Caki2 (cell line): ENCODE measurements around the gene SLC52A1. TPM values are rescaled to one million over a fixed set of nuclear protein-coding genes. Genes with fewer than 3 reads are reported as not detected.

Experiments used
- DNase-seq: peaks from one replicate; pipeline ENCODE4 v3.0.0-alpha.2; 2015; ENCODE audit warnings: low read depth
- in situ Hi-C: cut with HindIII; loops from 2 replicates; pipeline ENCODE4 v1.10.0; 2016; ENCODE audit warnings: low sequenced_read_pairs, low pct_unique_long_range_greater_than_20kb, mixed read lengths
- total RNA-seq: library from RNA; depleted of rRNA; stranded (reverse); fragments of >200 nt; shearing (Covaris generic); gene quantifications from 2 replicates; pipeline ENCODE4 v1.2.3, GENCODE V29; 2014; ENCODE audit warnings: low replicate concordance; rRNA removed

SLC52A1 gene
- total RNA-seq, 1 experiment from 2014 or later: not detected

DNA sequence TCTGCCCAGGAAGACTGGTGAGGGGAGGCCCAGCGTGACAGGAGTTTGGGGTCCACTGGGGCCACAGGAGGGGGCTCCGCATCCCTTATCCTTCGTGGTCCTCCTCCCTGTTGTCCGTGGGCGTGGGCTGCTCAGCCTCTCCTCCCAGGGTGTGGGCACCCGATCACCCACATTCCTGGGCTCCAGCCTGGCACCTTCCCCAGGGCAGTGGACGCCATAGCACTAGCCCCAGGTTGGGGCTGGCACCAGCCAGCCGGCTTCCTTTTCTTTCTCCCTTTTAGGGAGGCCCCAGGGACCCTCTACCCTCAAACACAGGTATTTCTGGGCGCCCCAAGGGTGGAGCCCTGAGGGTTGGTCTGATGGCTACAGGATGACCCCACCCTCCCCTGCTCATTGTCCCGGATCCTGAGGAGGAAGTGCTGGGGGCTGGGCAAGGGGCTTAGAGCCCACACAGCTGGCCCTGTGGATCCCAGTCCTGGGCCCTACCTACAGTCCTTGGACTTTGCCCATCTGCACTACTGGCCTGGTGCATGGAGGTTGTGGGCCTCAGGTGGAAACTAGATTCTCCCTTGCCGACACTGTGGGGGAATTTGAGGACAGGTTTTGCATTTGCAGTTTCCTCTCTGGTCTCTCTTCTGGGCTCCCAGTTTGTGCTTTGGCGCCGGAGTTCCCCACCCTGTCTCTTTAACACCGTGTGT, 36.3 kb downstream of the SLC52A1 start:
- in situ Hi-C loops: no loop called here
- DNase-seq: no peak

DNA sequence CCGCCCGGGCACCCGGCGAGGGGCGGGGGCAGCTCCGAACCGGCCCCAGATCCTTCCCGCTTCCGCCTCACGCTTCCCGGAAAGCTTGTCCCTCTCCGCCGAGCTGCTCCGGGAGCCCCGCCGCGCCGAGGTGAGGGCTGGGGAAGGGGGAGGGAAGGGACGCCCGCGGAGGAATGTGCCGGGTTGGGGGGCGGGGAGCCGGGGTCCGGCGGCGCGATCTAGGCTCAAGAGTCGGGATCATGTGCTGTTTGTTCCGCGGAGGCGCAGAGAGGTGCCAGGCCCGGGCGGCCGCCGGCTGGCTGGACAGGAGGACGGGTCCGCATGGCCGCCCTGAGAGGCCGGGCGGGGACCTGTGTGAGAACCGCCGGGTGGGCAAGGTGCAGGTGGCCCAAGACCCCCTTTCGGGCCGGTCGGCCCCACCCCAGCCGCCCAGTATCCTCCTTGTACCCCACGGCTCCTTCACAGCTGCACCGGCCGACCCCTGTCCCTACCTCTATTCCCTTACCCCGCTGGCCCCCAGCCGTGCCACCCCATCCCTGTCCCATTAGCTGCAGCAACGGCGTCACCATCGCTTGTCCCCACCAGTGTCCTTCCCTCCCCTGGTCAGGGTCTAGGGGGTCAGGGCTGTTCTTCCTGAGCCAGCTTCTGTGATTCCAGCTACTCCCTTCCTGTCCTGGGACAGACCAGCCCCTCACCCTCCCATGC, 37.0 kb downstream of the SLC52A1 start:
- in situ Hi-C loops: no loop called here
- DNase-seq: no peak

DNA sequence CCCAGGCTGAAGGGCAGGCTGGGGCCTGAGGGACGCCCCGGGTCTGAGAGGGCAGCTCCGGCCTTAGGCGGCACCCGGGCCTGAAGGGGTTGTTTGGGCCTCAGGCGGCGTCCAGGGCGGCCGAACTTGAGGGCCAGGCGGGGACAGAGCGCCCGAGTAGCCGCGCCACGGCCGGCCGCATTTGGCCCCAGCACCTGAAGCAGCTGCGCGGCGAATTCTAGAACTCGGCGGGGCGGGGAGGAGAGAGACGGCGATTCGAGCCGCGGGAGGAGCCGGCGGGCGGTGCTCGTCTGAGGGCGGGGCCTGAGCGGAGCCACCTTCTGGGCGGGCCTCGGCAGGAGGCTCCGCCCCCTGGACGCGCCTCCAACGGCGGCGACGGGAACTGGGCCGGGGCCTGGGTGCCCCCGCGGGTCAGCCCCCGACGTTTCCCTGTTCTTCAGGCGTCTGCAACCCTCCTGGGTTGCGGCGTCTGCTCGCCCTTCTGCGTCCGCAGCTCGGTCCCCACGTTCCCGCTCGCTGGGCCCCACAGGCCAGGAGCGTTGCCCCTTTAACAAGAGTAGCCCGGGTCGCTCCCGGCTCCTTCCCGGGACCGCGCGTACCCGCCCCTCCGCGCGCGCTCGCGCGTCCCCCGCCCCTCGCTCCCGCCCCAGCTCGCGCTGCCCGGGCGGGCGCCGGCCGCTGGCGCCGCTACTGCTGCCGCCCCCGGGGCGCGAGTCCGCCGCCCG, 37.8 kb downstream of the SLC52A1 start, which contains the start of the genes INCA1 and KIF1C:
Gene INCA1, minus strand, starts transcription at position 221 of the 725 bp plus-strand sequence. CDS start 3,085 bp downstream, outside the sequence.
Gene KIF1C, plus strand, starts transcription at position 649 of the 725 bp plus-strand sequence. CDS start 2,297 bp downstream, outside the sequence.
- DNase-seq: peak; percentile 89
- in situ Hi-C loops: no loop called here

DNA sequence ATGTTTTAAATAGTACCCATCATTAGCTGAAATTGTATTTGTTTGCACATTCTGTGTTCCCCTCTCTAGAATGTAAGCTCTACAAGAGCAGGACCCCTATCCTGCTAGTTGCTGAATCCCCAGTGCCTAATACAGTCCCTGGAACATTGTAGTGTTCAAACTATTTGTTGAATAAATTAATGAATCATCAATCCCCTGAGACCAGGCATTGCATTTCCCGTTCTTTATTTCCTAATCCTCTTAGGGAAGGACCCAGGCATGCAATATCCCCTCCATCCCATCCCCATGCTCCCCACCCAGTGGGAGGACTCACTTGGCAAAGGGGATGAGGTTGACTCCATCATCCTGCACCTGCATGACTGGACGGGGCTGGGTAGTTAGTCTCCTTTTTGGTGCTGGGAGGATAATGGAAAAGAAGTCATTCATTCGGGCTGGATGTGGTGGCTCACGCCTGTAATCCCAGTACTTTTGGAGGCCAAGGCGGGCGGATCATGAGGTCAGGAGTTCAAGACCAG, 41.1 kb downstream of the SLC52A1 start:
- in situ Hi-C loops: no loop called here
- no peak for DNase-seq

DNA sequence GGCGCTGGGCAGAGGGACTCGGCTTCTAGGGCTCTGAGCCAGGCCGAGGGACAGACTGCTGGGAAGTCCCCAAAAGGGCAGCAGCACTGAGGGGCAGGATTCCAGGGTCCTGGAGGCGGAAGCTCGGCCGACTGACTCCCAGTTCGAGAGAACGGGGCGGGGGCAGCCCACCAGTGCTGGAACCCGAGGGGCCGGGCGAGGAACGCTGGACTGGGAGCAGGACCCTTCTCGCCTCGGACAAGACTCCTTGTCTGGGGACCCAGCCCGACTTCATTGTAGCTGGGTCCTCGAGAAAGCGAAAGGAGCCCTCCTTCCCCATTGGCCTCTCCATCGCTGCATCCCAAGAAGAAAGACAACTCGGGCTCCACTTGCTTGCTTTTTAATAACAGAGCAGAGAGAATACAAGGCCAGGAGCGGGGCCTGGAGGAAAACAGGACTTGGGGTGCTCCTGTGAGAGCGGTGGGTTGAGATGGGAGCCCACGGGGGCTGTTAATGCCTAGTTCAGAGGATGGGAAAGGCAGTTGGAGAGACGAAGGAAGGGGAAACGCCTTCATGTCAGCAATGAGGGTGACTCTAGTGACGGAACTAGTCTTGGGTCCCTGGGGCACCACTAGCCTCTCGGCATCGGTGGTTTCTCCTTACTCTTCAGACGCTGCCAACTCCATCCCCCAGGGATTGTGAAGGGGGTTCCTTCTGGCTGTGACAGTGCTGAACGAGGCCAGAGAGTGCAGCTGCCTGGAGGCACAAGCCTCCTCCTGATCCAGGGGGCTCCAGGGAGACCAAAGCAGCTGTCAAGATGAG, 47.3 kb downstream of the SLC52A1 start:
- no peak for DNase-seq
- in situ Hi-C loops: no loop called here

DNA sequence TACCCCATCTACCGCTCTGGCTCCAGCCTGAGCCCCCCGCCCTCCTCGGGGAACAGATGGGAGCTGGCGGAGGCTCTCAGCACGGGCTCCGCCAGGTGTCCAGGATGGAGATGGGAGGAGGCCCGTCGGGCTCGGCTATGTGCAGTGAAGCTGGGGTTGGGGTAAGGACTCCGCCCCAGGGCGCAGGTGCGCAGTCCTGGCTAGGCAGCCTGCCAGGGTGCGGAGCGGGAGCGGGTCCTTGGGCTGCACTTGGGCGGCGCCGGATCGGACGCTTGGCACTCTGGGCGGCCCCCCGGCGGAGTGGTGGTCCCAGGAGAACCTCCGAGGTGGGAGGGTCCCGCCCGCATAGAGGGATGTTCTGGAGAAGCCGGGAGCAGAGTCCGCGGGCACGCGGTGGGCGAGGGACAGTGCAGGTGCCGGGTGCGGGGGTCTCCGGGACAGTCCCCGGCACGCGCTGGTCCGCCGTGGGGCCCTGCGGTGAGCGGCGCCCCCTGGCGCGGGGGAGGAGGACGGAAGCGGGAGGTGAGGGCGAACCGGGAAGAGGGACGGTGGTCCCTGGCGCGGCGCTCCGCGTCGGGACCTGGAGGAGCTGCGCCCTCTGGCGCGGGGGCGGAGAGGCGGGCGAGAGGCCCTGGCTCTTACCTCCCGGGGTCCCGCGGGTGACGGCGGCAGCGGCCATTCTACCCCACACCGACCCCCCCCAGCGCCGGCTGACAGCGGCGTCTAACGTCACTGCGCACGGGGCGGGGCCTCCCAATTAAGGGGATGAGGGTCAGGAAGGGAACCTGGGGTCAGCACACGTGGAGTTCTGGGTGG, 48.1 kb downstream of the SLC52A1 start, which contains the start of gene CAMTA2:
Gene CAMTA2, minus strand, starts transcription at position 725 of the 816 bp plus-strand sequence. CDS start 1,453 bp downstream, outside the sequence.
- in situ Hi-C loops: no loop called here
- DNase-seq: peak; percentile 56

DNA sequence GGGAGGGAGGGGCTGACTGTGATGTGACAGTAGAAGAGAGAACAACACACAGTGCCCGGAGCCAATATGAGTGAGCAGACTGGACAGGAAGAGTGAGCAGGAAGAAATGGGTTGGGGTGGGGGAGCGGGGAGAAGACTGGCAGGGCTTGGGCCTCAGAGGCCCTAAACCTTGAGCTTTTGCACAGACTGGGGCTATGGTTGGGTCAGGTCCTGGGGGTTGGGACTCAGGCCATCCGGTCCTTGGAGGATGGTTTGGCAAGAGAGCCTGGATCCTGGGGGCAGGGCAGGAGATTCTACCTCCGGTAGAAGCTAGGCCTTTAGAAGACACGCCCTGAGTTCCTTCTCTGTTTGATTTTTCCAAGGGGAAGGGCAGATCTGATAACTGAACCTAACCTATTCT, 48.8 kb downstream of the SLC52A1 start:
- in situ Hi-C loops: no loop called here
- no peak for DNase-seq

Other genes starting within 250 kb of the SLC52A1 start
- gene VMO1, start 249.1 kb downstream of the SLC52A1 start, total RNA-seq: not detected in 2 replicates
- gene GLTPD2, start 246.5 kb downstream of the SLC52A1 start, total RNA-seq: not detected in 2 replicates
- 205 and 277 TPM in 2 replicates for gene PSMB6, start 239.3 kb downstream of the SLC52A1 start, total RNA-seq
- 6.1 and 31.9 TPM in 2 replicates for gene PLD2, start 228.3 kb downstream of the SLC52A1 start, total RNA-seq
- gene MINK1, start 202.1 kb downstream of the SLC52A1 start, total RNA-seq: 25.0 and 30.1 TPM in 2 replicates
- 4.8 and 8.6 TPM in 2 replicates for gene C17orf107, start 135.9 kb downstream of the SLC52A1 start, total RNA-seq
- 0.09 and 0.64 TPM in 2 replicates for gene CHRNE, start 132.3 kb downstream of the SLC52A1 start, total RNA-seq
- gene GP1BA, start 103.1 kb downstream of the SLC52A1 start, total RNA-seq: not detected in 2 replicates
- 80.0 and 89.3 TPM in 2 replicates for gene SLC25A11, start 95.4 kb downstream of the SLC52A1 start, total RNA-seq
- gene RNF167, start 95.2 kb downstream of the SLC52A1 start, total RNA-seq: 45.6 and 57.1 TPM in 2 replicates
- gene PFN1, start 86.9 kb downstream of the SLC52A1 start, total RNA-seq: 258 and 443 TPM in 2 replicates
- 4.5 and 21.3 TPM in 2 replicates for gene ENO3, start 84.3 kb downstream of the SLC52A1 start, total RNA-seq
- 23.1 and 48.6 TPM in 2 replicates for gene SPAG7, start 67.6 kb downstream of the SLC52A1 start, total RNA-seq
- 1.3 and 2.8 TPM in 2 replicates for gene CAMTA2, start 47.8 kb downstream of the SLC52A1 start, total RNA-seq
- gene INCA1, start 37.9 kb downstream of the SLC52A1 start, total RNA-seq: 0.72 and 3.3 TPM in 2 replicates
- gene KIF1C, start 37.5 kb downstream of the SLC52A1 start, total RNA-seq: 14.1 and 44.0 TPM in 2 replicates
- gene ZFP3, start 43.0 kb upstream of the SLC52A1 start, total RNA-seq: not detected in 2 replicates
- gene ZNF232, start 76.5 kb upstream of the SLC52A1 start, total RNA-seq: 18.0 and 18.5 TPM in 2 replicates
- gene USP6, start 80.6 kb upstream of the SLC52A1 start, total RNA-seq: not detected in 2 replicates
- 2.6 and 3.7 TPM in 2 replicates for gene ZNF594, start 156.4 kb upstream of the SLC52A1 start, total RNA-seq
- not detected in 2 replicates for gene SCIMP, start 199.4 kb upstream of the SLC52A1 start, total RNA-seq
- gene RABEP1, start 246.9 kb upstream of the SLC52A1 start, total RNA-seq: 15.8 and 16.4 TPM in 2 replicates